Epithelial cell of prostate (primary cell): Measurements from ENCODE around the gene HSD17B14.
"Not testable (repeated sequence)": the region's sequence is repeated elsewhere in the genome, so short reads cannot be mapped to it uniquely, and the experiment has no call there.

ENCODE experiments used
- DNase-seq: peaks from one replicate; pipeline ENCODE4 v3.0.0-alpha.2; 2011; ENCODE audit warnings: low read depth, low spot score
- H3K27ac ChIP-seq: fragments of 450-650 bp; 2 replicates; pipeline ENCODE4 v1.5.1; 2017; ENCODE audit warnings: mild to moderate bottlenecking

HSD17B14 gene

GRCh38 chr19:48868114-48868886 is 32.0 kb upstream of the HSD17B14 start, which contains the start of gene PLEKHA4:
Gene PLEKHA4, minus strand, starts transcription at chr19:48868617. Its CDS starts 997 bp downstream, at chr19:48867620.
- H3K27ac ChIP-seq, result no peak within 1 kb of the TSS
- no peak for DNase-seq

- H3K27ac ChIP-seq, result no peak overlapping the region
- no peak for DNase-seq
Observed at GRCh38 chr19:48867746-48868113, 31.4 kb upstream of the HSD17B14 start.

- H3K27ac ChIP-seq, result no peak overlapping the region
Observed at GRCh38 chr19:48867123-48867745, 30.9 kb upstream of the HSD17B14 start.

GRCh38 chr19:48866692-48867091 is 30.4 kb upstream of the HSD17B14 start:
- H3K27ac ChIP-seq, result no peak overlapping the region
- DNase-seq, result no peak

More at GRCh38 chr19:48867123-48867745, 30.9 kb upstream of the HSD17B14 start:
- no peak for DNase-seq

GRCh38 chr19:48862827-48863226 is 26.5 kb upstream of the HSD17B14 start:
- DNase-seq, result no peak
- no peak overlapping the region for H3K27ac ChIP-seq

GRCh38 chr19:48861313-48861712 is 25.0 kb upstream of the HSD17B14 start:
- no peak for DNase-seq

GRCh38 chr19:48859711-48860572 is 23.7 kb upstream of the HSD17B14 start:
- DNase-seq, result no peak
- no peak overlapping the region for H3K27ac ChIP-seq

More at GRCh38 chr19:48861313-48861712, 25.0 kb upstream of the HSD17B14 start:
- H3K27ac ChIP-seq, result no peak overlapping the region

GRCh38 chr19:48858984-48859710 is 22.9 kb upstream of the HSD17B14 start:
- no peak overlapping the region for H3K27ac ChIP-seq
- no peak for DNase-seq

GRCh38 chr19:48856921-48857320 is 20.6 kb upstream of the HSD17B14 start:
- no peak for DNase-seq
- H3K27ac ChIP-seq, result no peak overlapping the region

GRCh38 chr19:48854103-48854502 is 17.8 kb upstream of the HSD17B14 start:
- DNase-seq, result no peak

GRCh38 chr19:48853483-48853882 is 17.2 kb upstream of the HSD17B14 start:
- no peak for DNase-seq
- no peak overlapping the region for H3K27ac ChIP-seq

More at GRCh38 chr19:48854103-48854502, 17.8 kb upstream of the HSD17B14 start:
- H3K27ac ChIP-seq, result no peak overlapping the region

- H3K27ac ChIP-seq, result no peak overlapping the region
- DNase-seq, result no peak
Observed at GRCh38 chr19:48852292-48852691, 16.0 kb upstream of the HSD17B14 start.

- H3K27ac ChIP-seq, DNase-seq: not testable (repeated sequence)
Observed at GRCh38 chr19:48846659-48847058, 10.4 kb upstream of the HSD17B14 start.

- no peak for DNase-seq
- no peak overlapping the region for H3K27ac ChIP-seq
Observed at GRCh38 chr19:48845384-48845783, 9.1 kb upstream of the HSD17B14 start.

GRCh38 chr19:48844472-48844871 is 8.2 kb upstream of the HSD17B14 start:
- no peak overlapping the region for H3K27ac ChIP-seq
- no peak for DNase-seq

- DNase-seq, result no peak
- H3K27ac ChIP-seq, result no peak overlapping the region
Observed at GRCh38 chr19:48842789-48843162, 6.5 kb upstream of the HSD17B14 start.

GRCh38 chr19:48841571-48841970 is 5.3 kb upstream of the HSD17B14 start:
- H3K27ac ChIP-seq, result no peak overlapping the region
- DNase-seq, result no peak

- DNase-seq, result no peak
- H3K27ac ChIP-seq, result no peak overlapping the region
Observed at GRCh38 chr19:48841047-48841446, 4.8 kb upstream of the HSD17B14 start.

- H3K27ac ChIP-seq, result no peak overlapping the region
- no peak for DNase-seq
Observed at GRCh38 chr19:48837687-48838086, 1.4 kb upstream of the HSD17B14 start.

- H3K27ac ChIP-seq, result no peak overlapping the region
- DNase-seq, result no peak
Observed at GRCh38 chr19:48837051-48837524, 797 bp upstream of the HSD17B14 start.
